Measurements from ENCODE around the gene LAT. TPM values are rescaled to one million over a fixed set of nuclear protein-coding genes. Genes with fewer than 3 reads are reported as not detected.

Gene LAT
- total and polyA plus RNA-seq, 2 of the 13 experiments (the other 11 are each of a cell fraction or from before 2014, with no cell fraction given) = 2.0 to 3.0 TPM

DNA sequence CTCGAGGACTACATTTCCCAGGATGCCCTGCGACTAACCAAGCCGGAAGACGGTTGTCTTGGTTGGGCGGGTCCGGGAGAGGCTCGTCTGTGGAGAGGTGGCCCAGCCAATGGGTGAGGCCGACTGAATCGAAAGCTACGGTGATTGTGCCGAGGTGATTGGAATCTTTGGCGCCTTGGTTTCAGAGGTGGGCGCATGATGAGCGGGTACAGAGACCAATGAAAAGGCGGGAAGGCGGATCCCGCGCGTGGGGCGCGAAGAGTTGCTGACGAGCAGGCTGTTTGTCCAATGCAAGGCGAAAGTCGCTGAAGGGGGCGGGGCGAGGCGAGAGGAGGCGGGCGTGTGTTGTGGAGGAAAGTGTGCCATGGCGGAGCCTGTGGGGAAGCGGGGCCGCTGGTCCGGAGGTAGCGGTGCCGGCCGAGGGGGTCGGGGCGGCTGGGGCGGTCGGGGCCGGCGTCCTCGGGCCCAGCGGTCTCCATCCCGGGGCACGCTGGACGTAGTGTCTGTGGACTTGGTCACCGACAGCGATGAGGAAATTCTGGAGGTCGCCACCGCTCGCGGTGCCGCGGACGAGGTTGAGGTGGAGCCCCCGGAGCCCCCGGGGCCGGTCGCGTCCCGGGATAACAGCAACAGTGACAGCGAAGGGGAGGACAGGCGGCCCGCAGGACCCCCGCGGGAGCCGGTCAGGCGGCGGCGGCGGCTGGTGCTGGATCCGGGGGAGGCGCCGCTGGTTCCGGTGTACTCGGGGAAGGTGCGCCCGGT lies 34.0 kb upstream of the LAT start, which contains the start of gene NFATC2IP (continued):
- TF ChIP-seq CTCF (CRISPR knock-in tag; IDR thresholded peaks at IDR 0.05) = no peak
- TF ChIP-seq POGZ (CRISPR knock-in tag; IDR thresholded peaks at IDR 0.05) = peak; percentile 71
- TF ChIP-seq SAP130 (CRISPR knock-in tag; IDR thresholded peaks at IDR 0.05; ENCODE audit: low read depth) = peak; percentile 95
- TF ChIP-seq, protein P1, sequence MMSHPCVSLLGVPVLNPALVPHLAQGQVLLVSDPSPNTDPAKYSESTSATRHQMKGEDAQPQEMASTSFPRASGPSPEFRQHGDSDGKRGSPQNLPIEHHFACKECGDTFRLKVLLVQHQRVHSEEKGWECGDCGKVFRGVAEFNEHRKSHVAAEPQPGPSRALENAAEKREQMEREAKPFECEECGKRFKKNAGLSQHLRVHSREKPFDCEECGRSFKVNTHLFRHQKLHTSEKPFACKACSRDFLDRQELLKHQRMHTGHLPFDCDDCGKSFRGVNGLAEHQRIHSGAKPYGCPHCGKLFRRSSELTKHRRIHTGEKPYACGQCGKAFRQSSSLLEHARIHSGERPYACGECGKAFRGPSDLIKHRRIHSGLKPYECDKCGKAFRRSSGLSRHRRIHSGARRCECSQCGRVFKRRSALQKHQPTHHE (CRISPR knock-in tag; IDR thresholded peaks at IDR 0.05; ENCODE audit: borderline replicate concordance) = 0 out of 2 replicates have a peak, but pooled peaks have one; percentile 43
- TF ChIP-seq, protein P2, sequence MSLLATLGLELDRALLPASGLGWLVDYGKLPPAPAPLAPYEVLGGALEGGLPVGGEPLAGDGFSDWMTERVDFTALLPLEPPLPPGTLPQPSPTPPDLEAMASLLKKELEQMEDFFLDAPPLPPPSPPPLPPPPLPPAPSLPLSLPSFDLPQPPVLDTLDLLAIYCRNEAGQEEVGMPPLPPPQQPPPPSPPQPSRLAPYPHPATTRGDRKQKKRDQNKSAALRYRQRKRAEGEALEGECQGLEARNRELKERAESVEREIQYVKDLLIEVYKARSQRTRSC (CRISPR knock-in tag; IDR thresholded peaks at IDR 0.05; ENCODE audit: low read depth) = no peak
- TF ChIP-seq SIX1 (CRISPR knock-in tag; IDR thresholded peaks at IDR 0.05; ENCODE audit: borderline replicate concordance) = no peak
- TF ChIP-seq, protein P3, sequence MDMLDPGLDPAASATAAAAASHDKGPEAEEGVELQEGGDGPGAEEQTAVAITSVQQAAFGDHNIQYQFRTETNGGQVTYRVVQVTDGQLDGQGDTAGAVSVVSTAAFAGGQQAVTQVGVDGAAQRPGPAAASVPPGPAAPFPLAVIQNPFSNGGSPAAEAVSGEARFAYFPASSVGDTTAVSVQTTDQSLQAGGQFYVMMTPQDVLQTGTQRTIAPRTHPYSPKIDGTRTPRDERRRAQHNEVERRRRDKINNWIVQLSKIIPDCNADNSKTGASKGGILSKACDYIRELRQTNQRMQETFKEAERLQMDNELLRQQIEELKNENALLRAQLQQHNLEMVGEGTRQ (IDR thresholded peaks at IDR 0.05; ENCODE audit: low read depth, low read length) = no peak
- TF ChIP-seq, protein P3 (CRISPR knock-in tag; IDR thresholded peaks at IDR 0.05; ENCODE audit: borderline replicate concordance) = no peak
- TF ChIP-seq CHD2 (IDR thresholded peaks at IDR 0.05; ENCODE audit: low read depth, low read length) = peak; percentile 82
- TF ChIP-seq ZNF431 (CRISPR knock-in tag; IDR thresholded peaks at IDR 0.05; ENCODE audit: borderline replicate concordance, low read depth) = no peak
- no peak for TF ChIP-seq NR2F6 (IDR thresholded peaks at IDR 0.05)
- no peak; the same call in 1 of the 2 replicates for TF ChIP-seq NR2F6 (CRISPR knock-in tag; IDR thresholded peaks at IDR 0.05)
- TF ChIP-seq ASH2L (IDR thresholded peaks at IDR 0.05; ENCODE audit: insufficient read length, low read depth, low read length) = peak; percentile 87
- no peak for TF ChIP-seq ZBTB20 (CRISPR knock-in tag; IDR thresholded peaks at IDR 0.05; ENCODE audit: borderline replicate concordance, low read depth)
- TF ChIP-seq ZNF616 (CRISPR knock-in tag; IDR thresholded peaks at IDR 0.05; ENCODE audit: low read depth) = 0 out of 2 replicates have a peak, but pooled peaks have one; percentile 69
- TF ChIP-seq YEATS2 (CRISPR knock-in tag; IDR thresholded peaks at IDR 0.05; ENCODE audit: borderline replicate concordance) = peak; percentile 85
- TF ChIP-seq ZNF569 (CRISPR knock-in tag; IDR thresholded peaks at IDR 0.05; ENCODE audit: borderline replicate concordance) = no peak
- peak; percentile 62 for TF ChIP-seq CBFB (CRISPR knock-in tag; IDR thresholded peaks at IDR 0.05)
- TF ChIP-seq CEBPB (IDR thresholded peaks at IDR 0.05; ENCODE audit: borderline replicate concordance, low read depth, low read length) = no peak
- no peak for TF ChIP-seq CENPX (CRISPR knock-in tag; IDR thresholded peaks at IDR 0.05)
- TF ChIP-seq SKI (IDR thresholded peaks at IDR 0.05; ENCODE audit: partially characterized antibody) = peak; percentile 6
- TF ChIP-seq TERF1 (CRISPR knock-in tag; IDR thresholded peaks at IDR 0.05) = no peak
- TF ChIP-seq ZNF75D (CRISPR knock-in tag; IDR thresholded peaks at IDR 0.05; ENCODE audit: borderline replicate concordance) = no peak

Data from HepG2 (cell line).